ENCODE measurements around the gene NXNL1. TPM values are rescaled to one million over a fixed set of nuclear protein-coding genes. Genes with fewer than 3 reads are reported as not detected.

Gene NXNL1
- total RNA-seq, 2 experiments from 2014 or later: not detected

DNA sequence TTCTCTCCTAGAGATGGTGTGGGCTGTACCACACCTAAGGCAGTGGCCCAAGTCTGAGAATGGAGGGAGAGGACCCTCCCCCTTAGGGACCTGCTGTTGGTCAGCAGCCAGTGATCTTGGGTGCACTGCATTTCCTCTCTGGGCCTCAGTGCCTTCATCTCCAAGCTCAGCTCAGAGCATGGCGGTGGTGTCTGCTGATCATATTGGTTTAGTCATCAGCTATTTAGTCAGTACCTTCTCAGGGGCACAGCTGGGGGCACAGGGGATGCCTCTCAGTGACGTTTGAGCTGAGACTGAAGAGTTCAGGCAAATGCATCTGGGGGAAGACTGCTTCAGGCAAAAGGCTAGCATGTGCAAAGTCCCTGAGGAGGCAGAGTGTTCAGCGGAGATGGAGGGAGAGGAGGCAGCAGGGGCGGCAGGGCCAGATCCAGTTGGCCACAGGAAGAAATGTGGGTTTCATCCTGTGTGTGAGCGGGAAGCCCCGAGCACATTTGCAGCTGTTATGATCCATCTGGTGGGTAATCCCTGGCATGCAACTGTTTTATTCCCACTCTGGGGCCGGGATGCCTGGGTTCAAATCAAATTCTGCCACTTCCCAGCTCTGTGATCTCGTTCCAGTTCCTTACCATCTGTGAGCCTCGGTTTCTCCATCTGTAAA, 35.0 kb upstream of the NXNL1 start:
- no peaks in the 10 kb centered on the region for H3K27me3 Mint-ChIP-seq
- CTCF ChIA-PET: interaction anchor here (0.6 to 7.3 kb wide), 53 partner anchors 9 to 774 kb away, joined by 3 to 84 read pairs (median 4); partner anchors contain the start of genes BST2, CCDC124, CCDC194 and DDA1
- peaks cover 2% of the 10 kb centered on the region for H3K36me3 Mint-ChIP-seq
- H3K4me3 Mint-ChIP-seq: no peak overlapping the region
- no peak for ATAC-seq
- no peaks in the 10 kb centered on the region for H3K9me3 Mint-ChIP-seq (ENCODE audit: low read depth)
- peaks cover 30% of the 10 kb centered on the region for H3K4me1 Mint-ChIP-seq
- DNase-seq: no peak
- no peak overlapping the region for H3K27ac Mint-ChIP-seq

DNA sequence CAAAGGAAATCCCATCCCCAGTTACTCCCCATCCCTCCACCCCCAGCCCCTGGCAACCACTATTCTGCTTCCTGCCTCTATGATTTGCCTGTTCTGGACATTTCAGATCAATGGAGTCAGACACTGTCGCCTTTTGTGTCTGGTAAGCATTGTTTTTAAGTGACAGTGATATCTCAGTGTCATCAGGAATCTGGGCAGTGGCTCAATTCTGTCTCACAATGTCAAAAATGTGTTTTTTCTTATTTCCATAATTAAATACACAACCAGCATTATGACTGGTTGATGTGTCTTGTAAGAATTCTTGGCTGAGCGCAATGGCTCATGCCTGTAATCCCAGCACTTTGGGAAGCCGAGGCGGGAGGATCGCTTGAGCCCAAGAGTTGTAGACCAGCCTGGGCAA, 30.6 kb upstream of the NXNL1 start:
- H3K9me3 Mint-ChIP-seq (ENCODE audit: low read depth): no peaks in the 10 kb centered on the region
- CTCF ChIA-PET: interaction anchor here (1.1 to 1.2 kb wide), 3 partner anchors 14 to 138 kb away, joined by 3 to 4 read pairs (median 3); no protein-coding TSS in a partner anchor
- H3K27me3 Mint-ChIP-seq: no peaks in the 10 kb centered on the region
- DNase-seq (no peak), ATAC-seq (no peak)
- no peaks in the 10 kb centered on the region for H3K36me3 Mint-ChIP-seq
- H3K4me1 Mint-ChIP-seq: peaks cover 39% of the 10 kb centered on the region
- H3K27ac Mint-ChIP-seq: no peak overlapping the region
- H3K4me3 Mint-ChIP-seq: no peak overlapping the region

GRCh38 chr19:17490411-17490810, 29.7 kb upstream of the NXNL1 start:
- CTCF ChIA-PET: interaction anchor here (1.0 to 1.2 kb wide), 5 partner anchors 17 to 137 kb away, joined by 3 to 5 read pairs (median 4); no protein-coding TSS in a partner anchor

DNA sequence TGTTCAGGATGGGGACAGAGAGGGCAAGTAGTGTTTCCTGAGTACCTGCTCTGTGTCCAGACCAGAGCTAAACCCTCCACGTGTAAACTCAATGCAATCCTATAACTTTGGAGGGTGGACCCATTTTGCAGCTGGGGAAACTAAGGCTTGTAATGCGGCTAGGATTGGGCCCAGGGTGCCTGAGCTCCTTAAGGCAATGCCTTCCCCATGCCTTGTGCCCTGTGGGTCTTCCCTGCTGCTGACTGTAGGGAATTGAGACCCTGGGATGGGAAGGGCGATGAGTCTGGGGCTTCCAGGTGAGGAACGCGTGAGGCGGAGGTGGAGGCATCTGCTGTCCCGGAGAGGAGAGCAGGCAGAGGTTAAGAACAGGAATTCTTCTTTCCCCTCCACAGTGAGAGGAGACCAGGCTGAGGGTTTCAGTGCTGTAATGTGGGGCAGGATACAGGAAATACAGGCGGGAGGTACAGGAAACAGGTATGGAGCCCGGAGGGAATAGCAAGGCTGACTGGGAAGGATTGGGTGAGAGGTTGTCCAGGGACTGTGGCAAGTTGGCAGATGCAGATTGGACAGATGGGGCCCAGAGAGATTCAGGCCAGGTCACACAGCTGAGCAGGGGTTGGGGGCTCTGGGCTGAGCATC, 28.8 kb upstream of the NXNL1 start:
- peaks cover 33% of the 10 kb centered on the region for H3K4me1 Mint-ChIP-seq
- no peak overlapping the region for H3K4me3 Mint-ChIP-seq

More at GRCh38 chr19:17490411-17490810, 29.7 kb upstream of the NXNL1 start:
- peak overlapping the region; percentile 70 for H3K27ac Mint-ChIP-seq
- peaks cover 33% of the 10 kb centered on the region for H3K4me1 Mint-ChIP-seq
- ATAC-seq (peak; percentile 50), DNase-seq (peak; percentile 72)
- H3K4me3 Mint-ChIP-seq: no peak overlapping the region
- no peaks in the 10 kb centered on the region for H3K36me3 Mint-ChIP-seq
- H3K27me3 Mint-ChIP-seq: no peaks in the 10 kb centered on the region
- H3K9me3 Mint-ChIP-seq (ENCODE audit: low read depth): no peaks in the 10 kb centered on the region

DNA sequence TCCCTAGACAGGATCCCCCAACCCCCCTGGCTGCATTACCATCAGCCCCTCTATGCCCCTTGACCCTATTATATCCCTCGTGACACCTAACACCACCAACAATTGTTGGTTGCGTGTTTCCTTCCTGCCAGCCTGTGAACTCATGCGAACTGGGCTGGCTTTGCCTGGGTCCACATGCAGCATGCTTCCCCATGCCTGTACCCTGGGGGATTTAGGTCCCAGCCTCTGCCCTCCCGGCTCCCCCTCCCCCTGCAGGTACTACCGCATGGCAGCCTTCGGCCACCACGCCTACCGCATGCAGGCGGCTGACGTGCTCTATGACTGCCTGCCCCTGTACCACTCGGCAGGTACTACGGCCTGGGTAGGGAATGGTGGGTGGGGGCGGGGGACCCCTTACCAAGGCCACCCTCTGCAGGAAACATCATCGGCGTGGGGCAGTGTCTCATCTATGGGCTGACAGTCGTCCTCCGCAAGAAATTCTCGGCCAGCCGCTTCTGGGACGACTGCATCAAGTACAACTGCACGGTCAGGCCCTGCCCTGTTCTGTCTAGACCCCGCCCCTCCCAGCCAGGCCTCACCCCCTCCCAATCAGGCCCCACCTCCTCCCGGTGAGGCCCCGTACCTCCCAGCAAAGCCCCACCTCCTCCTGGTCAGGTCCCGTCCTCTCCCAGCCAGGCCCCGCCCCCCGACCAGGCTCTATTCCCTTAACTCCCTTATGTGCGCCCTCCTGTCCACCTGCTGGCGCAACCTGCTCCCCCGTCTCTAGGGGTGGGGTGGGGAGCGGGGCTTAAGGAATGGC, 28.1 kb upstream of the NXNL1 start:
- Mint-ChIP-seq H3K4me3 (peak overlapping the region; percentile 44), H3K36me3 (no peaks in the 10 kb centered on the region), H3K27me3 (no peaks in the 10 kb centered on the region), H3K27ac (peak overlapping the region; percentile 67), H3K9me3 (ENCODE audit: low read depth) (no peaks in the 10 kb centered on the region), H3K4me1 (peaks cover 33% of the 10 kb centered on the region)
- ATAC-seq (peak; percentile 93), DNase-seq (peak; percentile 78)
- CTCF ChIA-PET: interaction anchor here (0.9 to 2.8 kb wide), 2 partner anchors 8 to 30 kb away, joined by 3 to 12 read pairs; no protein-coding TSS in a partner anchor

More for the DNA sequence above, 28.8 kb upstream of the NXNL1 start:
- Mint-ChIP-seq H3K27me3 (no peaks in the 10 kb centered on the region), H3K9me3 (ENCODE audit: low read depth) (no peaks in the 10 kb centered on the region), H3K27ac (peak overlapping the region; percentile 22), H3K36me3 (no peaks in the 10 kb centered on the region)
- CTCF ChIA-PET: interaction anchor here (0.9 to 1.1 kb wide), 4 partner anchors 16 to 34 kb away, joined by 3 to 5 read pairs (median 4); no protein-coding TSS in a partner anchor
- ATAC-seq: no peak
- no peak for DNase-seq

DNA sequence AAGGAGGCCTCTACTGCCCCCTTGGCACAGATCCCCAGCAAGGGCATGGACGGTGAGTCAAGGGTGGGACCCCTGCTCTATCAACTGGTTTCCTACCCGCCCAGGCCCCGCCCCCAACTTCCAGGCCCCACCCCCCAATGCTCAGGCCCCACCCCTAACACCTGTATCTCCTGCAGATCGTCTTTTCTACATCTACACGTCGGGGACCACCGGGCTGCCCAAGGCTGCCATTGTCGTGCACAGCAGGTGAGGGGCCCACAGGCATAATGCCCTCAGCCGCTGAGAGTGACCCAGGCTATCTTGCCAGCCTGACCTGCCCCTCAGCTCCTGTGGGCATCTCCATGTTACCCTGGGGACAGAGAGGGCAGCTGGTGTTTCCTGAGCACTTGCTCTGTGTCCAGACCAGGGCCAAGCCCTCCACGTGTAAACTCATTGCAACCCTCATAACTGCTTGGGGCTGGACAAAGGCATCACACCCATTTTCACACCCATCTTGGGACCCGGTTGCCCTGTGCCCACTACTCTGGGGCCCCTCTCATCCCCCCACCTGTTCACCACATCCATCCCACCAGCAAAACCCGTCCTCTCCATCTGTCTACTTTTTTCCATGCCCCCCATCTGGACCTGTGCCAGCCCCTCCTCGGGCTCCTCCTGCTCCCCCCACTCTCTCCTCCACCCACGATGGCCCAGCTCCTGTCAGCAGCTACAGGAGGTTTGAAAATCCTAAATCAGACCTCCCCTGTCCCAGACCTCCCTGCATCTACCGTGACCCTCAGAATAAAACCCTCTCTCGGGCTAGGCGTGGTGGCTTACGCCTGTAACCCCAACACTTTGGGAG, 26.8 kb upstream of the NXNL1 start:
- CTCF ChIA-PET: interaction anchor here (2.8 kb wide), 1 partner anchor 9 kb away, joined by 12 read pairs; no protein-coding TSS in a partner anchor
- DNase-seq (no peak), ATAC-seq (no peak)
- Mint-ChIP-seq H3K27ac (no peak overlapping the region), H3K4me3 (no peak overlapping the region), H3K9me3 (ENCODE audit: low read depth) (no peaks in the 10 kb centered on the region), H3K27me3 (no peaks in the 10 kb centered on the region), H3K36me3 (no peaks in the 10 kb centered on the region), H3K4me1 (peaks cover 33% of the 10 kb centered on the region)

DNA sequence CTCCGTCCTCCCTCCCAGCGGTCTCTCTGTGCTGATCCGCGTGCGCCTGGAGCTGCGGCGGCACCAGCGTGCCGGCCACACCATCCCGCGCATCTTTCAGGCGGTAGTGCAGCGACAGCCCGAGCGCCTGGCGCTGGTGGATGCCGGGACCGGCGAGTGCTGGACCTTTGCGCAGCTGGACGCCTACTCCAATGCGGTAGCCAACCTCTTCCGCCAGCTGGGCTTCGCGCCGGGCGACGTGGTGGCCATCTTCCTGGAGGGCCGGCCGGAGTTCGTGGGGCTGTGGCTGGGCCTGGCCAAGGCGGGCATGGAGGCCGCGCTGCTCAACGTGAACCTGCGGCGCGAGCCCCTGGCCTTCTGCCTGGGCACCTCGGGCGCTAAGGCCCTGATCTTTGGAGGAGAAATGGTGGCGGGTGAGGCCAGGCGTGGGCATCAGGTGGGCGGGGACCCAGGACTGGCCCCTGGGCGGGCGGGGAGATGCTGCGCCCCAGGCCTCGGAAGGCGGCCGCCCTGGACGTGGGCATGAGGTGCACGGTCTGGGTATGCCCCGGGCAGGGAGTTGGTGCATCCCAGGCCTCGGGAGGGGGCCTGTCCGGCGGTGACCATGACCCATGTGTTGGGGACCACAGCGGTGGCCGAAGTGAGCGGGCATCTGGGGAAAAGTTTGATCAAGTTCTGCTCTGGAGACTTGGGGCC, 26.0 kb upstream of the NXNL1 start:
- CTCF ChIA-PET: interaction anchor here (2.8 kb wide), 1 partner anchor 10 kb away, joined by 12 read pairs; no protein-coding TSS in a partner anchor
- no peak overlapping the region for H3K27ac Mint-ChIP-seq
- no peaks in the 10 kb centered on the region for H3K27me3 Mint-ChIP-seq
- no peak overlapping the region for H3K4me3 Mint-ChIP-seq
- DNase-seq: no peak
- H3K9me3 Mint-ChIP-seq (ENCODE audit: low read depth): no peaks in the 10 kb centered on the region
- no peak for ATAC-seq
- H3K4me1 Mint-ChIP-seq: peaks cover 33% of the 10 kb centered on the region
- H3K36me3 Mint-ChIP-seq: no peaks in the 10 kb centered on the region

- Mint-ChIP-seq H3K27me3 (no peaks in the 10 kb centered on the region), H3K27ac (no peak overlapping the region), H3K4me1 (peaks cover 17% of the 10 kb centered on the region), H3K9me3 (ENCODE audit: low read depth) (no peaks in the 10 kb centered on the region), H3K36me3 (no peaks in the 10 kb centered on the region), H3K4me3 (no peak overlapping the region)
- CTCF ChIA-PET: interaction anchor here (0.7 to 1.7 kb wide), 2 partner anchors 12 to 40 kb away, joined by 3 to 7 read pairs; no protein-coding TSS in a partner anchor
- ATAC-seq (no peak), DNase-seq (no peak)
Observed at GRCh38 chr19:17484520-17485185, 23.9 kb upstream of the NXNL1 start.

- no peak overlapping the region for H3K4me3 Mint-ChIP-seq
- no peaks in the 10 kb centered on the region for H3K9me3 Mint-ChIP-seq (ENCODE audit: low read depth)
- no peaks in the 10 kb centered on the region for H3K36me3 Mint-ChIP-seq
- H3K27me3 Mint-ChIP-seq: no peaks in the 10 kb centered on the region
- DNase-seq: no peak
- peaks cover 6% of the 10 kb centered on the region for H3K4me1 Mint-ChIP-seq
- no peak overlapping the region for H3K27ac Mint-ChIP-seq
- no peak for ATAC-seq
- CTCF ChIA-PET: interaction anchor here (0.9 to 1.7 kb wide), 2 partner anchors 13 to 90 kb away, joined by 3 to 7 read pairs; no protein-coding TSS in a partner anchor
Observed at GRCh38 chr19:17483605-17484002, 22.9 kb upstream of the NXNL1 start.

GRCh38 chr19:17482877-17483604, 22.3 kb upstream of the NXNL1 start:
- no peak for DNase-seq
- Mint-ChIP-seq H3K36me3 (no peaks in the 10 kb centered on the region), H3K9me3 (ENCODE audit: low read depth) (no peaks in the 10 kb centered on the region), H3K4me3 (no peak overlapping the region), H3K4me1 (peaks cover 2% of the 10 kb centered on the region), H3K27ac (no peak overlapping the region), H3K27me3 (no peaks in the 10 kb centered on the region)
- CTCF ChIA-PET: interaction anchor here (0.9 to 1.7 kb wide), 3 partner anchors 13 to 90 kb away, joined by 3 to 7 read pairs (median 4); no protein-coding TSS in a partner anchor
- ATAC-seq: no peak

GRCh38 chr19:17481986-17482385, 21.3 kb upstream of the NXNL1 start:
- Mint-ChIP-seq H3K27me3 (no peaks in the 10 kb centered on the region), H3K36me3 (no peaks in the 10 kb centered on the region), H3K9me3 (ENCODE audit: low read depth) (no peaks in the 10 kb centered on the region), H3K4me1 (no peaks in the 10 kb centered on the region), H3K4me3 (no peak overlapping the region), H3K27ac (no peak overlapping the region)
- no peak for DNase-seq
- CTCF ChIA-PET: interaction anchor here (1.6 to 2.8 kb wide), 2 partner anchors 14 to 16 kb away, joined by 4 to 9 read pairs; no protein-coding TSS in a partner anchor
- no peak for ATAC-seq

Measured in activated CD8-positive, alpha-beta memory T cell treated with anti-CD3 and anti-CD28 coated beads, Interleukin-2, amount 10 ng/mL, durations not matched to agents 7 days and 5 days (primary cell).